HL-60 (cell line): ENCODE results near the gene LRSAM1.

ENCODE experiments used
- CTCF ChIP-seq: IDR thresholded peaks from one replicate; pipeline ENCODE4 v1.5.1; 2011; ENCODE audit warnings: low read length, control low read depth, inconsistent platforms; ENCODE audit not compliant: insufficient read depth
- POLR2AphosphoS5 ChIP-seq: IDR thresholded peaks from 2 replicates; pipeline ENCODE4 v1.6.1; 2012; ENCODE audit warnings: low read depth
- REST ChIP-seq: IDR thresholded peaks from 2 replicates; pipeline ENCODE4 v1.6.1; 2012; ENCODE audit warnings: low read depth; ENCODE audit not compliant: insufficient replicate concordance

GRCh38 chr9:127525401-127526188 is 74.3 kb downstream of the LRSAM1 start:
- TF ChIP-seq CTCF (peak; percentile 70), POLR2AphosphoS5 (no peak), REST (no peak)
